Measurements from ENCODE around the gene ST8SIA2. TPM values are rescaled to one million over a fixed set of nuclear protein-coding genes. Genes with fewer than 3 reads are reported as not detected.

Gene ST8SIA2, protein sequence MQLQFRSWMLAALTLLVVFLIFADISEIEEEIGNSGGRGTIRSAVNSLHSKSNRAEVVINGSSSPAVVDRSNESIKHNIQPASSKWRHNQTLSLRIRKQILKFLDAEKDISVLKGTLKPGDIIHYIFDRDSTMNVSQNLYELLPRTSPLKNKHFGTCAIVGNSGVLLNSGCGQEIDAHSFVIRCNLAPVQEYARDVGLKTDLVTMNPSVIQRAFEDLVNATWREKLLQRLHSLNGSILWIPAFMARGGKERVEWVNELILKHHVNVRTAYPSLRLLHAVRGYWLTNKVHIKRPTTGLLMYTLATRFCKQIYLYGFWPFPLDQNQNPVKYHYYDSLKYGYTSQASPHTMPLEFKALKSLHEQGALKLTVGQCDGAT
- total RNA-seq: not detected in 2 replicates

DNA sequence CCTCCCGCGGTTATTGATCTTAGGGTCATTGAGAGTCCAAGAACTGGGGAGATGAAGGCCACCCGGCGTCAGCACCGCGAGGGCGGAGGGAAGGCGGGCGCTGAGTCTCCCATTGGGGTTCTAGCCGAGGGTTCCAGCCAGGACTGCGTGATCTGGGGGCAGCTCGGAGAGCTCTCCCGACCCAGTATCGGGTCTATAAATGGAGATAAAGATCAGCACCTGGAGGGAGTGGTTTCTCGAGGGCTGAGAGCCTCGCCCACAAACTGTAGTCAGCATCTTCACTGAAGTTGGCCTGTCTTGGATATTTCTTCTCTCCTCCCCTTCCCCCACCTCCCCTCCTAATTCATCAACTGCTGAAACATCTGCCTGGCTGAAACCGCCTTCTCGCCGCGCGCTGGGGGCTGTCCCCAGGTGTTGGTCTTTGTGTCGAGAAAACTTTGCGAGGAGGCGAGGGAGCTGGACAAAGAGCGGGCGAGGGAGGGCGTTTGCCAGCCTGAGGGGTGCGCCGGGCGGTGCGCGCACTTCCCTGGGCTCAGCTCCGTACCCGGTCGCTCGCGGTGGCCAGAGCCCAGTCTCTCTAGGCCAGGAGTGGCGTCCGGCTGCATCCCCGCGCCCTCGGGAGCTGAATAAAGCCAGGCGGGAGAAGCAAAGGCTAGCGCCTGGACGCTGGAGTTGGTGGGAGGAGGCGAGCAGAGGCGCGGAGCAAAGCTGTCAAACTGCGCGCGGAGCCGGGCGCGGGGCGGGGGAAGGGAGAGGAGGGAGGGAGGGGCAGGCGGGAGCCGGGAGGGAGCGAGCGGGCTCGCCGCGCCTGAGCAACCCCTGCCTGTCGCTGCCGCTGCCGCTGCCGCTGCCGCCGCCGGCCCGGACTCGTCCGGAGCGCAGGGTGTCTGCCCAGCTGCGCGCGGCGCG lies at the start of gene ST8SIA2:
ST8SIA2 (plus strand) TSS at position 811 of the 909 bp plus-strand sequence. CDS start 184 bp downstream, outside the sequence.

